ENCODE measurements around the gene RAPH1. TPM values are rescaled to one million over a fixed set of nuclear protein-coding genes. Genes with fewer than 3 reads are reported as not detected.
A peak's percentile ranks its signal among the peaks of the same experiment; 100 is the strongest.

The RAPH1 gene
- total RNA-seq (32.7 TPM), polyA plus RNA-seq (ENCODE audit: insufficient read depth in 1 of 8, insufficient read length in 8 of 8, low replicate concordance in 1 of 8) (10 to 100 TPM; 16.6 to 33.5 (median 26.9) TPM)
- long read RNA-seq, donor 1 = 0 reads
- long read RNA-seq, donor 2 = 0 reads
- long read RNA-seq, donor 3, full-length matches to known transcripts = 5 of 5 reads
- long read RNA-seq, donor 3, partial matches to known transcripts = 0 of 5 reads
- long read RNA-seq, donor 3, other reads (novel, unspliced or antisense) = 0 of 5 reads
- long read RNA-seq, donor 4, full-length matches to known transcripts = 1 of 1 reads
- long read RNA-seq, donor 4, partial matches to known transcripts = 0 of 1 reads
- long read RNA-seq, donor 4, other reads (novel, unspliced or antisense) = 0 of 1 reads
- long read RNA-seq, donor 5, full-length matches to known transcripts = 2 of 2 reads
- long read RNA-seq, donor 5, partial matches to known transcripts = 0 of 2 reads
- long read RNA-seq, donor 5, other reads (novel, unspliced or antisense) = 0 of 2 reads
- long read RNA-seq, donor 6, full-length matches to known transcripts = 1 of 11 reads
- long read RNA-seq, donor 6, partial matches to known transcripts = 10 of 11 reads
- long read RNA-seq, donor 6, other reads (novel, unspliced or antisense) = 0 of 11 reads
- long read RNA-seq, donor 7, partial matches to known transcripts = 33 of 34 reads
- long read RNA-seq, donor 7, other reads (novel, unspliced or antisense) = 0 of 34 reads
- long read RNA-seq, donor 8 = 0 reads
- long read RNA-seq, donor 9, partial matches to known transcripts = 14 of 14 reads
- long read RNA-seq, donor 9, other reads (novel, unspliced or antisense) = 0 of 14 reads
- long read RNA-seq, donor 10, full-length matches to known transcripts = 1 of 1 reads
- long read RNA-seq, donor 10, partial matches to known transcripts = 0 of 1 reads
- long read RNA-seq, donor 10, other reads (novel, unspliced or antisense) = 0 of 1 reads
- long read RNA-seq, donor 11, full-length matches to known transcripts = 3 of 3 reads
- long read RNA-seq, donor 11, partial matches to known transcripts = 0 of 3 reads
- long read RNA-seq, donor 11, other reads (novel, unspliced or antisense) = 0 of 3 reads

GRCh38 chr2:203535078-203535783, at the start of gene RAPH1:
TSS of gene RAPH1 (minus strand) at chr2:203535301. CDS start at chr2:203495353, 39,948 bp downstream.
- WGBS (ENCODE audit: insufficient coverage) = under 1% methylated on average over 86 of the region's 92 CpGs

GRCh38 chr2:203584784-203585183, 49.7 kb upstream of the RAPH1 start:
- WGBS (ENCODE audit: insufficient coverage) = no CpG with 5 or more reads among the region's 1 CpG
- H3K36me3 ChIP-seq (ENCODE audit: control insufficient read depth, insufficient read depth, low read length) = no peaks in the 10 kb centered on the region
- H3K9me3 ChIP-seq (replicated peaks; ENCODE audit: control insufficient read depth, low read depth, low read length) = no peaks in the 10 kb centered on the region
- peaks cover 15% of the 10 kb centered on the region for H3K4me1 ChIP-seq (ENCODE audit: control insufficient read depth, insufficient read depth, low read length)
- H3K27me3 ChIP-seq (ENCODE audit: control insufficient read depth, insufficient read depth, low read length) = no peaks in the 10 kb centered on the region
- no peak overlapping the region for H3K27ac ChIP-seq (ENCODE audit: low read length)
- no peak overlapping the region for H3K4me3 ChIP-seq (ENCODE audit: low read length)
- no peak for DNase-seq

More at GRCh38 chr2:203535078-203535783, at the start of gene RAPH1:
- H3K27ac ChIP-seq (ENCODE audit: low read length) = peak within 1 kb of the TSS; percentile 97
- H3K4me1 ChIP-seq (ENCODE audit: control insufficient read depth, insufficient read depth, low read length) = peaks cover 3% of the 10 kb centered on the region
- peak within 1 kb of the TSS; percentile 98 for H3K4me3 ChIP-seq (ENCODE audit: low read length)
- no peaks in the 10 kb centered on the region for H3K27me3 ChIP-seq (ENCODE audit: control insufficient read depth, insufficient read depth, low read length)
- DNase-seq = peak; percentile 95
- H3K9me3 ChIP-seq (replicated peaks; ENCODE audit: control insufficient read depth, low read depth, low read length) = no peaks in the 10 kb centered on the region
- H3K36me3 ChIP-seq (ENCODE audit: control insufficient read depth, insufficient read depth, low read length) = no peaks in the 10 kb centered on the region

- Histone ChIP-seq H3K4me1 (ENCODE audit: control insufficient read depth, insufficient read depth, low read length) (peaks cover 17% of the 10 kb centered on the region), H3K27me3 (ENCODE audit: control insufficient read depth, insufficient read depth, low read length) (no peaks in the 10 kb centered on the region), H3K36me3 (ENCODE audit: control insufficient read depth, insufficient read depth, low read length) (no peaks in the 10 kb centered on the region), H3K9me3 (replicated peaks; ENCODE audit: control insufficient read depth, low read depth, low read length) (no peaks in the 10 kb centered on the region), H3K27ac (ENCODE audit: low read length) (no peak overlapping the region), H3K4me3 (ENCODE audit: low read length) (no peak overlapping the region)
- 90% methylated on average over 2 of the region's 2 CpGs for WGBS (ENCODE audit: insufficient coverage)
- peak; percentile 42 for DNase-seq
Measured at GRCh38 chr2:203583701-203584100, 48.6 kb upstream of the RAPH1 start.

- no peak overlapping the region for H3K27ac ChIP-seq (ENCODE audit: low read length)
- no CpG with 5 or more reads among the region's 3 CpGs for WGBS (ENCODE audit: insufficient coverage)
- H3K9me3 ChIP-seq (replicated peaks; ENCODE audit: control insufficient read depth, low read depth, low read length) = no peaks in the 10 kb centered on the region
- no peaks in the 10 kb centered on the region for H3K36me3 ChIP-seq (ENCODE audit: control insufficient read depth, insufficient read depth, low read length)
- H3K4me1 ChIP-seq (ENCODE audit: control insufficient read depth, insufficient read depth, low read length) = peaks cover 17% of the 10 kb centered on the region
- DNase-seq = no peak
- H3K27me3 ChIP-seq (ENCODE audit: control insufficient read depth, insufficient read depth, low read length) = no peaks in the 10 kb centered on the region
- no peak overlapping the region for H3K4me3 ChIP-seq (ENCODE audit: low read length)
Measured at GRCh38 chr2:203583084-203583695, 48.1 kb upstream of the RAPH1 start.

GRCh38 chr2:203582468-203582867, 47.4 kb upstream of the RAPH1 start:
- DNase-seq = peak; percentile 85
- Histone ChIP-seq H3K9me3 (replicated peaks; ENCODE audit: control insufficient read depth, low read depth, low read length) (no peaks in the 10 kb centered on the region), H3K4me3 (ENCODE audit: low read length) (no peak overlapping the region), H3K27ac (ENCODE audit: low read length) (no peak overlapping the region), H3K4me1 (ENCODE audit: control insufficient read depth, insufficient read depth, low read length) (peaks cover 17% of the 10 kb centered on the region), H3K36me3 (ENCODE audit: control insufficient read depth, insufficient read depth, low read length) (no peaks in the 10 kb centered on the region), H3K27me3 (ENCODE audit: control insufficient read depth, insufficient read depth, low read length) (no peaks in the 10 kb centered on the region)
- no CpG with 5 or more reads among the region's 3 CpGs for WGBS (ENCODE audit: insufficient coverage)

- 43% methylated on average over 1 of the region's 5 CpGs for WGBS (ENCODE audit: insufficient coverage)
Measured at GRCh38 chr2:203580844-203581243, 45.7 kb upstream of the RAPH1 start.

DNA sequence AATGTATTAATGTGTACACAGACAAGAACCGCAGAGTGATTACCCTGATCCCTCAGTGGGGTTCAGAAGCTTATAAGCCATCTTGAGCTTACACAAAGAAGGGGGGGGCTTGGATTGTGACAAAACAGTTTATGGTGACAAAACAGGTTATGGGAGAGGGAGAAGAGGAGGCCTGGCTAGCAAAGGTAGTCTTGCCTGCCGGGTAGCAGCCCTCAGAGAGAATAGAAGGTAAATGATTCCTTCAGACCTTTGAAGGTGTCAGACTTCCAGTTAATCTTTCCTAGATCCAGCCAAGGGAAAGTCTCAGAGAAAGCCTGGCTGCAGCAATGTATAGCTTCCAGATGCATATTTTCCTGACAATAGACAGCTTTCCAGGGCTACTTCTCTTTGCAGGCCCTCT, 44.6 kb upstream of the RAPH1 start:
- H3K4me1 ChIP-seq (ENCODE audit: control insufficient read depth, insufficient read depth, low read length) = peaks cover 12% of the 10 kb centered on the region

More at GRCh38 chr2:203580844-203581243, 45.7 kb upstream of the RAPH1 start:
- no peaks in the 10 kb centered on the region for H3K9me3 ChIP-seq (replicated peaks; ENCODE audit: control insufficient read depth, low read depth, low read length)
- peak; percentile 76 for DNase-seq
- no peak overlapping the region for H3K4me3 ChIP-seq (ENCODE audit: low read length)
- H3K4me1 ChIP-seq (ENCODE audit: control insufficient read depth, insufficient read depth, low read length) = peaks cover 17% of the 10 kb centered on the region
- peak overlapping the region; percentile 39 for H3K27ac ChIP-seq (ENCODE audit: low read length)
- H3K27me3 ChIP-seq (ENCODE audit: control insufficient read depth, insufficient read depth, low read length) = no peaks in the 10 kb centered on the region
- no peaks in the 10 kb centered on the region for H3K36me3 ChIP-seq (ENCODE audit: control insufficient read depth, insufficient read depth, low read length)

DNA sequence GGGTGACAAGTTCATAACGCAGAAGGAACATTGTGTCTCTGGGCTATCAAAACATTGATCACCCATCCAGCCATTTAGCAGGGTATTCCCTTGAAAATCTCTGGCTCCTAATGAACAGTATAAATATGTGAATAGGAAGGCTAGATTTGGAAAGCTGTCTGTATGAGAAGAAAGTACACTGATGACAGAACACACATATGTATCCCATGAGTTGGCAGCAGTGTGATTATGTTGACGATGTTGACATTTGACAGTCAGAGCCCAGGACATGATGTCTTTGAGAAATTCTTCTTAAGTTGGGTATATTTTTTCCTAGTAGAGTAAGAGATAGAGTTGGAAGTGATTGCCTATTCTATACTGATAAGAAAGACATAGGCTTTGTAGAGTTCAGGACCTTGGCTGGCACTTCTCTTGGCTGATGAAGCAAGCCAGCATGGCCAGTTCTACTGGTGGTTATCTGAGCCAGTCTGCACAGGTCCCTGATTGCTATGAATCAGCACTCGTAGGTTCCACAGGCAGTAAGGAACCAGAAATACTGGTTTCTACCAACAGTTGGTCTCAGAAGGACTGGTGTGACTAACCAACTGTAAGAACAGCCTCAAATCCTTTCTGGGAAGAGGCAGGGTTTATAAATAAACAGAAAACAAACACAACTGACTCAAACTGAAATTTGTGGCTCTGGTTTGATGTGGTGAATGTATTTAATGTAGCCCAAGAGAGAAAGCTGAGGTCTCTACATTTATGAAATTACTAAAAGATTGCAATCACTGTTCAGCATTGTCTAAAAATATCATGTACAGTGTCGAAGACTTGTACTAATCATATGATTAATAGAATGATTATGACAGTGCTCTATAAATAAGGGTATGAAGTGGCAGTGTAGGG, 43.9 kb upstream of the RAPH1 start:
- H3K9me3 ChIP-seq (replicated peaks; ENCODE audit: control insufficient read depth, low read depth, low read length) = no peaks in the 10 kb centered on the region
- H3K4me1 ChIP-seq (ENCODE audit: control insufficient read depth, insufficient read depth, low read length) = peaks cover 10% of the 10 kb centered on the region
- H3K4me3 ChIP-seq (ENCODE audit: low read length) = no peak overlapping the region
- 80% methylated on average over 1 of the region's 4 CpGs for WGBS (ENCODE audit: insufficient coverage)
- no peaks in the 10 kb centered on the region for H3K36me3 ChIP-seq (ENCODE audit: control insufficient read depth, insufficient read depth, low read length)
- DNase-seq = no peak
- H3K27ac ChIP-seq (ENCODE audit: low read length) = peak overlapping the region; percentile 10
- no peaks in the 10 kb centered on the region for H3K27me3 ChIP-seq (ENCODE audit: control insufficient read depth, insufficient read depth, low read length)

More for the DNA sequence above, 44.6 kb upstream of the RAPH1 start:
- Histone ChIP-seq H3K27me3 (ENCODE audit: control insufficient read depth, insufficient read depth, low read length) (no peaks in the 10 kb centered on the region), H3K9me3 (replicated peaks; ENCODE audit: control insufficient read depth, low read depth, low read length) (no peaks in the 10 kb centered on the region), H3K36me3 (ENCODE audit: control insufficient read depth, insufficient read depth, low read length) (no peaks in the 10 kb centered on the region), H3K27ac (ENCODE audit: low read length) (peak overlapping the region; percentile 10), H3K4me3 (ENCODE audit: low read length) (no peak overlapping the region)
- WGBS (ENCODE audit: insufficient coverage) = no CpG with 5 or more reads among the region's 2 CpGs
- no peak for DNase-seq

All from muscle of leg (tissue), 16 donors.